ENCODE results near the gene TNFAIP8. TPM values are rescaled to one million over a fixed set of nuclear protein-coding genes. Genes with fewer than 3 reads are reported as not detected.
"Not testable (repeated sequence)": the region's sequence is repeated elsewhere in the genome, so short reads cannot be mapped to it uniquely, and the experiment has no call there.

TNFAIP8 gene
- total and polyA plus RNA-seq, 2 of the 13 experiments (the other 11 are each of a cell fraction or from before 2014, with no cell fraction given) = 6.4 to 11.2 TPM

DNA sequence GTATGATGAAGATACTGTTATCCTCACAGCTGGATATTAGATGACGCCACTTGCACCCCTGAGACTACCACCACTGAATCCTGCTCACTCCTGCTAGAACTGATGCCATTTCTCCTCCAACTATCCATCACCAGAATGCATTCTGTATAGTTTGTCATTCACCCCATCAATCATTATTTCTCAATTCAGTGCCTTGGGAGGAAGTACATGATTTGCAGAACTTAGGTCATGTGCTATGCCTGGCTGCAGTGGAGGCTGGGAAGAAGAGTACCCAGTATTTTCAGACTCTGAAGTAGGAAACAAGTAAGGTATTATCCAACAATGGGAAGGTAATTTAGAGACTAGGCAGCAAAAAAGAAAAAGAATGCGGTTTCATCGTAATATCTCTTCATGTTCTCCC lies 70.2 kb downstream of the TNFAIP8 start (continued):
- TF ChIP-seq, protein P1, sequence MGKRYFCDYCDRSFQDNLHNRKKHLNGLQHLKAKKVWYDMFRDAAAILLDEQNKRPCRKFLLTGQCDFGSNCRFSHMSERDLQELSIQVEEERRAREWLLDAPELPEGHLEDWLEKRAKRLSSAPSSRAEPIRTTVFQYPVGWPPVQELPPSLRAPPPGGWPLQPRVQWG (CRISPR knock-in tag; IDR thresholded peaks at IDR 0.05; ENCODE audit: borderline replicate concordance, low read depth) = no peak
- TF ChIP-seq TEAD3 (CRISPR knock-in tag; optimal IDR thresholded peaks at IDR 0.05; ENCODE audit: borderline replicate concordance) (no peak), GPN1 (CRISPR knock-in tag; IDR thresholded peaks at IDR 0.05; ENCODE audit: borderline replicate concordance) (no peak)

- no peaks in the 10 kb centered on the region for H3K4me1 ChIP-seq (ENCODE audit: insufficient read depth, low read length)
- no peak for TF ChIP-seq CAMTA2 (CRISPR knock-in tag; IDR thresholded peaks at IDR 0.05; ENCODE audit: borderline replicate concordance)
- 0 out of 2 replicates have a peak, but pooled peaks have one; percentile 23 for TF ChIP-seq ATF7 (IDR thresholded peaks at IDR 0.05)
- no peak for TF ChIP-seq ATF7 (CRISPR knock-in tag; IDR thresholded peaks at IDR 0.05)
- FAIRE-seq (no peak), ATAC-seq (no peak), DNase-seq (ENCODE audit: low spot score) (no peak)
- intact Hi-C loops (cut with micrococcal nuclease; ENCODE audit: unreplicated experiment) = no loop called here
- no peak overlapping the region for H3K4me3 ChIP-seq (replicated peaks in 1 of 3; ENCODE audit: insufficient read depth in 1 of 3, low read depth in 2 of 3, low read length in 3 of 3)
- 79% methylated on average over 2 of the region's 2 CpGs for WGBS (ENCODE audit: low lambda C conversion rate)
- no TSS peak for BruUV-seq (replicated peaks)
- H3K79me2 ChIP-seq (ENCODE audit: insufficient read depth, low read length) = no peaks in the 10 kb centered on the region
- POLR2A ChIA-PET = no interaction called here
- CTCF ChIA-PET (ENCODE audit: low intra/inter-chr PET ratio, low total read pairs) = no interaction called here
- no peak overlapping the region for H3K4me2 ChIP-seq (ENCODE audit: low read depth, low read length)
- in situ Hi-C loops (cut with HindIII; ENCODE audit: extremely low pct_ligation_motif_present, low pct_unique_long_range_greater_than_20kb) = no loop called here
- no peak overlapping the region for H3K9ac ChIP-seq (ENCODE audit: insufficient read depth, low read depth, low read length)
- no peaks in the 10 kb centered on the region for H3K9me3 ChIP-seq (ENCODE audit: low read length)
- no peaks in the 10 kb centered on the region for H3K36me3 ChIP-seq (replicated peaks in 1 of 2; ENCODE audit: control insufficient read depth in 1 of 2, insufficient read depth in 2 of 2, low read length in 2 of 2)
- H3K27me3 ChIP-seq (ENCODE audit: control insufficient read depth in 1 of 2, insufficient read depth in 2 of 2, low read length in 2 of 2) = peaks cover 0 to 3% of the 10 kb centered on the region in 2 experiments; a peak in 2 of 5 replicates
- H4K20me1 ChIP-seq (ENCODE audit: insufficient read depth, low read length) = no peaks in the 10 kb centered on the region
- H3K27ac ChIP-seq (ENCODE audit: extremely low read length, insufficient read depth, low read length) = no peak overlapping the region
- H2AFZ ChIP-seq (ENCODE audit: low read length) = no peak overlapping the region
Observed at GRCh38 chr5:119427060-119427459, 71.2 kb downstream of the TNFAIP8 start.

GRCh38 chr5:119427596-119427995 lies 71.8 kb downstream of the TNFAIP8 start:
- H3K79me2 ChIP-seq (ENCODE audit: insufficient read depth, low read length); H3K27ac ChIP-seq (ENCODE audit: extremely low read length, insufficient read depth, low read length); intact Hi-C loops (cut with micrococcal nuclease; ENCODE audit: unreplicated experiment); H4K20me1 ChIP-seq (ENCODE audit: insufficient read depth, low read length); DNase-seq (ENCODE audit: low spot score); CTCF ChIA-PET (ENCODE audit: low intra/inter-chr PET ratio, low total read pairs); H3K9ac ChIP-seq (ENCODE audit: insufficient read depth, low read depth, low read length); H3K27me3 ChIP-seq (ENCODE audit: control insufficient read depth in 1 of 2, insufficient read depth in 2 of 2, low read length in 2 of 2); FAIRE-seq; POLR2A ChIA-PET; H3K36me3 ChIP-seq (replicated peaks in 1 of 2; ENCODE audit: control insufficient read depth in 1 of 2, insufficient read depth in 2 of 2, low read length in 2 of 2); BruUV-seq (replicated peaks); H3K9me3 ChIP-seq (ENCODE audit: low read length); ATAC-seq; H2AFZ ChIP-seq (ENCODE audit: low read length); in situ Hi-C loops (cut with HindIII; ENCODE audit: extremely low pct_ligation_motif_present, low pct_unique_long_range_greater_than_20kb); H3K4me2 ChIP-seq (ENCODE audit: low read depth, low read length); H3K4me1 ChIP-seq (ENCODE audit: insufficient read depth, low read length); H3K4me3 ChIP-seq (replicated peaks in 1 of 3; ENCODE audit: insufficient read depth in 1 of 3, low read depth in 2 of 3, low read length in 3 of 3): not testable (repeated sequence)
- WGBS (ENCODE audit: low lambda C conversion rate) = 15% methylated on average over 4 of the region's 4 CpGs

DNA sequence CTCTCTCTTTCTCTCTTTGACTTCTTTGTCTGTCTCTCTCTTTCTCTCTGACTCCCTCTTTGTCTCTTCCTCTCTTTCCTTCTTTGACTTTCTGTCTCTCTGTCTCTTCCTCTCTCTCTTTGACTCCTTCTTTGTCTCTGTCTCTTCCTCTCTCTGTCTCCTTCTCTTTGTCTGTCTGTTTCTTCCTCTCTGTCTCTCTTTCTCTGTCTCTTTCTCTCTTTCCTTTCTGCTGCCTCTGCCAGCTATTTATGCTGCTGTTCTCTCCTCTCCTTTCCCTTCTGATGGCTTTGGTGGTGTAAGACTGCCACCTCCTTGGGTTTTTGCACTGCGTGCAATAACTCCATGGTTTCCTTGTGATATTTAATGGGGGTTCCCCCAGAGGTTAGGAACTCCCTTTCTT lies 72.3 kb downstream of the TNFAIP8 start:
- H2AFZ ChIP-seq (ENCODE audit: low read length); H3K9ac ChIP-seq (ENCODE audit: insufficient read depth, low read depth, low read length); H3K27ac ChIP-seq (ENCODE audit: extremely low read length, insufficient read depth, low read length); POLR2A ChIA-PET; CTCF ChIA-PET (ENCODE audit: low intra/inter-chr PET ratio, low total read pairs); BruUV-seq (replicated peaks); H3K4me2 ChIP-seq (ENCODE audit: low read depth, low read length); ATAC-seq; H3K27me3 ChIP-seq (ENCODE audit: control insufficient read depth in 1 of 2, insufficient read depth in 2 of 2, low read length in 2 of 2); H3K36me3 ChIP-seq (replicated peaks in 1 of 2; ENCODE audit: control insufficient read depth in 1 of 2, insufficient read depth in 2 of 2, low read length in 2 of 2); H3K4me1 ChIP-seq (ENCODE audit: insufficient read depth, low read length); FAIRE-seq; H3K4me3 ChIP-seq (replicated peaks in 1 of 3; ENCODE audit: insufficient read depth in 1 of 3, low read depth in 2 of 3, low read length in 3 of 3); H4K20me1 ChIP-seq (ENCODE audit: insufficient read depth, low read length); intact Hi-C loops (cut with micrococcal nuclease; ENCODE audit: unreplicated experiment); H3K79me2 ChIP-seq (ENCODE audit: insufficient read depth, low read length); DNase-seq (ENCODE audit: low spot score); in situ Hi-C loops (cut with HindIII; ENCODE audit: extremely low pct_ligation_motif_present, low pct_unique_long_range_greater_than_20kb); H3K9me3 ChIP-seq (ENCODE audit: low read length): not testable (repeated sequence)
- WGBS (ENCODE audit: low lambda C conversion rate) = 92% methylated on average over 1 of the region's 1 CpG

Data from HepG2 (cell line).